Activated CD4-positive, alpha-beta T cell treated with anti-CD3 and anti-CD28 coated beads, Interleukin-2, amount 50 U/mL, for 48 hours (primary cell): ENCODE measurements around the gene MDFIC2.
"Not testable (repeated sequence)": the region's sequence is repeated elsewhere in the genome, so short reads cannot be mapped to it uniquely, and the experiment has no call there.

Experiments used
- DNase-seq, 2 experiments: peaks; one replicate each; pipeline ENCODE4 v3.0.0-alpha.2; 2020

The MDFIC2 gene

GRCh38 chr3:70312336-70312735 lies at the start of gene MDFIC2:
Gene MDFIC2 (minus strand): TSS chr3:70312638. CDS start chr3:70311973, 665 bp downstream.
- no peak for DNase-seq

GRCh38 chr3:70360979-70361760 lies 48.7 kb upstream of the MDFIC2 start:
- DNase-seq, result no peak

DNA sequence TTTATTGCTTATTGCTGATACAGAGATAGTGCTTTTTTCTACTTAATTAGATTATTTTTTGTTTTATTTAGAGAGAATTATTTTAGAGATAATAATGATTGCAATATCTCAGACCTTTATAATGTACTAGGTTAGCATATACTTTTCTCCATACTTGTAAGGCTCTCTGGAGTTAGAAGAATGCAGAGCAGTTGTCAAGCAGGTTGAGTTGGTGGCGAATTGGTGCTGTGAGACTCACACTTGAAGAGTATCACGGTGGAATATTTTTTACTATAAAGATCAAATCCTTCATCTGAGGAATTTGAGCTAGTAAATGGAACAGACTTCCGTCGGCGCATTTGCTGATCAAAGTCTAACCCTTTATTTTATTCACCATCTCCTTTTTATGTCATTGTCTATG lies 47.3 kb upstream of the MDFIC2 start:
- DNase-seq, result no peak

GRCh38 chr3:70358978-70359580 lies 46.6 kb upstream of the MDFIC2 start:
- DNase-seq, result no peak

DNA sequence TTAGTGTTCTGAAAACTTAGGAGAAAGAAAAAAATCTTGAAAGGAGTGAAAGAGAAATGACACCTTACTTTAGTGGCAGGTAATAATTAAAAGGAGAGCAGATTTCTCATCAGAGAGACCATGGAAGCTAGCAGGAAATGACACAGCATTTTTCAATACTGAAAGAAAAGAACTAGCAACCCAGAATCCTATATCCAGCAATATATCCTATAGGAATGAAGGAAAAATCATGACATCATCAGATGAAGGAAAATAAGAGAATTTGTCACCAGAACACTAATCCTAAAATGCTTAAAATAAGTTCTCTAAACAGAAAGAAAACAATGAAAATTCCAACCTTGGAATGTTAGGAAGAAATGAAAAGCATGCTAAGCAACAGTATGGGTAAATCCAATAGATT lies 39.8 kb upstream of the MDFIC2 start:
- DNase-seq, result no peak

GRCh38 chr3:70342149-70342548 lies 29.7 kb upstream of the MDFIC2 start:
- no peak for DNase-seq

- DNase-seq, result not testable (repeated sequence)
Observed at GRCh38 chr3:70336885-70337284, 24.4 kb upstream of the MDFIC2 start.

DNA sequence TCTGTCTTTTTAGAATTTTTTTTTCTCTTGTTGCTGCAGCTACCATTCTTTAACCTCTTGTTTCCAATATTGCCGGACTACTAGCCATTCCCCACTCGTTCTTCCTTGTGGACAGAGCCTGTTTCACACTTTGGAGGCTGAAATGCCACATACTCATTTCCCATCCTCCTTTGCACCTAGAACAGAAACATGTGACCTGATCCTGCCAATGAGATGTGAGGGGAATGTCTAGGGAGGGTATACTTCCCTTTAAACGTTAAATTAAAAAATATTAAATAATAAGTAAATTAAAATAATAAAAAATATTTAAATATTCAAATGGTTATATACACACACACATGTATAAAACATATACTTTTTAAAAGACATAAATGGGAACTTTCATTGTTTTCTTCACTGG lies 20.6 kb upstream of the MDFIC2 start:
- DNase-seq, result no peak

DNA sequence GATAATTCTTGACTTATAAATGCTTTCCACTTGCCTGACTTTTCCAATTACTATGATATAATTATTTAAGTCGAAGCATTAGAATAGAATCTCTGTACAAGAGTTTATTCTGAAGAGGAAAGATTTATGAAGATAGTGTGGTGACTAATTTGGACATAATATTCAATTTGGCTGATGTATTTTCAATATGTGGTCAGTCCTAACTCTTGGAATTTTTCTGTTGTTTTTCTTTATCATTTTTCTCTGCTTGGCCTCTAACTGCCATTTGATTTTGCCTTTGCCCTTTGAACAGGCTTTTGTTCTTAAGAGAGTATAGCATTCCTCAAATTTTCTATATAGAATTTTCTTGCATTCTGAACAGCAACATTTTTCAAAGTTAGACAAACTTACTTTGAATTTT lies 2.6 kb upstream of the MDFIC2 start:
- no peak for DNase-seq

DNA sequence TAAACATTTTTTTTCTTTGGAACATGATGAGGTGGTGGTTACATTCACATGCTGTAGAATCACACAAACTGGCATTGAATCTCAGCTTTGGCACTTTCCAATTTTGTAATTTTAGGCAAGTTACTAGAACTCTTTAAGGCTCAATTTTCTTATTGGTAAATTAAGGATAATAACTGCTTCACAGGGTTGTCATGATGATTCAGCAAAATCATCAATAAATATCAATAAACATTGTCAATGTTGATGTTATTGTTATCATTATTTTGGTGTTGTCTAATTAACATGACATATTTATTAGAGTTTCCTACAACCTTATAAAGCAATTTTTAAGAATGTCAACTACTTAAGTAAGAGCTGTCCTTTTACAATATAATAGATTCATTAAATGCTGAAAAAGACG lies 1.6 kb downstream of the MDFIC2 start:
- DNase-seq, result no peak

GRCh38 chr3:70309591-70309990 lies 2.8 kb downstream of the MDFIC2 start:
- DNase-seq, result no peak

GRCh38 chr3:70308760-70309159 lies 3.7 kb downstream of the MDFIC2 start:
- DNase-seq, result no peak

DNA sequence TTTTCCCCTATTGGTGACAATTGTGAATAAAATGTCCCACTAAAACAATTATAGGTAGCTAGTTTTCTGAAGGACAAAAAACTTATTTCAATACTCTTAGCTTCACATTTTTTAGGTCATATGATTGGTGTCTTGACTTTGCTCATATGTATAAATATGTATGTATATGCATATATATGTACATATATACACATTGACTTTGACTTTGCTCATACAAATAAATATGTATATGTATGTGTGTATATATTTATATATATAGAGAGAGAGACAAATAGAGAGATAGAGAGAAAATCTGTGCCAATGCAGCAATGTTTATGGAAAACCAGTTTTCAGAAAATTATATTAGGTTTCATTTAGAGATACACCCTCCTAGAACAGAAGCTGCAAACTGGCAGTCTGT lies 5.7 kb downstream of the MDFIC2 start:
- no peak for DNase-seq

GRCh38 chr3:70298385-70298784 lies 14.1 kb downstream of the MDFIC2 start:
- no peak for DNase-seq

DNA sequence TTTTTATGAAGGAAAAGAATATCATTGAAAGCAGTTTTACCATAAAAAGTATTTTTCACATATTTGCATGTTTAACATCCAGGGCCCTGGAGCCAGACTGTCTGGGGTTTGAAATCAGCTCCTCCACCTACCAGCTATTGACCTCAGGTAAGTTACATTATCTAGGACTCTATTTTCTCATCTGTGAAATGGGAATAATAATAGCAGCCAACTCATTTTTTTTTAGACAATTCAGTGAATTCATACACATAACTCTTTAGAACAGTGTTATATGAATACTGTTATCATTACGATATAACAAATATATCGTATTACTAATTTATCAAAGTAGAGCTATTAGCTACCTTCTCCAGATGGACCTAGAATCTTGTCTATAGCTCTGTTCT lies 21.3 kb downstream of the MDFIC2 start:
- no peak for DNase-seq

DNA sequence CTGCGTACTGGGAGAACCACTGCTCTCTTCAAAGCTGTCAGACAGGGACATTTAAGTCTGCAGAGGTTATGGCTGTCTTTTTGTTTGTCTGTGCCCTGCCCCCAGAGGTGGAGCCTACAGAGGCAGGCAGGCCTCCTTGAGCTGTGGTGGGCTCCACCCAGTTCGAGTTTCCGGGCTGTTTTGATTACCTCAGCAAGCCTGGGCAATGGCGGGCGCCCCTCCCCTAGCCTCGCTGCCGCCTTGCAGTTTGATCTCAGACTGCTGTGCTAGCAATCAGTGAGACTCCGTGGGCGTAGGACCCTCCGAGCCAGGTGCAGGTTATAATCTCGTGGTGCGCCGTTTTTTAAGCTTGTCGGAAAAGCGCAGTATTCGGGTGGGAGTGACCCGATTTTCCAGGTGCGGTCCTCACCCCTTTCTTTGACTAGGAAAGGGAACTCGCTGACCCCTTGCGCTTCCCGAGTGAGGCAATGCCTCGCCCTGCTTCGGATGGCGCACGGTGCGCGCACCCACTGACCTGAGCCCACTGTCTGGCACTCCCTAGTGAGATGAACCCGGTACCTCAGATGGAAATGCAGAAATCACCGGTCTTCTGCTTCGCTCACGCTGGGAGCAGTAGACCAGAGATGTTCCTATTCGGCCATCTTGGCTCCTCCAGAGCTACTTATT lies 21.9 kb downstream of the MDFIC2 start:
- DNase-seq, result not testable (repeated sequence)

DNA sequence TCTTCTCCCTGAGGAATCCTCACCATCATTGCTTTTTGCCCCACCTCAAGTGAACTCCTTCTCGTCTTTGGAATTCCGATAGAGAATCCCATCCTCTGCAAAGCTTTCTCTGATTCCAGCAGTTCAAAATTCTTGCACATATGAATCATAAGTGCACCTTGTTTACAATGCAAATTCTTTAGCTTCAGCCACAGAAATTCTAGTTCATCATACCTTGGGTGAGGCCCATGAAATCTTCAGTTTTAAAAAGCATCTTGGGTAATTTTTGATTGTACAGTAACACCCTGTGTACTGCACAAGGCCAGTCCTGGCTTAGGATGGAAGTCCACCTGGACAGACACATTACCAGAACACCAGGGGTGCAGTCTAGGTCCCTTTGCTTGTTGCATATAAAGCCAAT lies 30.8 kb downstream of the MDFIC2 start:
- no peak for DNase-seq

GRCh38 chr3:70277304-70277703 lies 35.1 kb downstream of the MDFIC2 start:
- no peak for DNase-seq

DNA sequence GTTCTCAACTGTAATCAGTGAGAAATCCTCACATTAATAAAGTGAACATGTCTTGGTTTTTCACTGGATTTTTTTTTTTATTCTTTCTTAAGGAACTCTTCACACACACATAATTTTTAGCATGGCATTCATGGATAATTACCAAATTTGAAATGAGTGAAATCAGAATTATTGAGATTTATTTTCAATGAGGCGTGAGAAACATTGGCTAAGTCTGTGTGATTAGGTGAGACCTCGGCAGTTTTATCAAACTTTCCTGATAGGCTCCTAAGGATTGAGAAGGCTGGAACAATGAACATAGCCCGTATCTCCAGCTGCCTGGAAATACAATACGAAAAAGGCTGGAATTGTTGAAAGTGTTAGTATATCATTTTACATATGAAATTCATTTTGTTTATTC lies 35.5 kb downstream of the MDFIC2 start:
- DNase-seq, result no peak

- DNase-seq, result no peak
Observed at GRCh38 chr3:70273492-70273891, 38.9 kb downstream of the MDFIC2 start.

GRCh38 chr3:70272798-70273197 lies 39.6 kb downstream of the MDFIC2 start:
- no peak for DNase-seq

GRCh38 chr3:70264122-70264780 lies 48.2 kb downstream of the MDFIC2 start:
- DNase-seq, result no peak

DNA sequence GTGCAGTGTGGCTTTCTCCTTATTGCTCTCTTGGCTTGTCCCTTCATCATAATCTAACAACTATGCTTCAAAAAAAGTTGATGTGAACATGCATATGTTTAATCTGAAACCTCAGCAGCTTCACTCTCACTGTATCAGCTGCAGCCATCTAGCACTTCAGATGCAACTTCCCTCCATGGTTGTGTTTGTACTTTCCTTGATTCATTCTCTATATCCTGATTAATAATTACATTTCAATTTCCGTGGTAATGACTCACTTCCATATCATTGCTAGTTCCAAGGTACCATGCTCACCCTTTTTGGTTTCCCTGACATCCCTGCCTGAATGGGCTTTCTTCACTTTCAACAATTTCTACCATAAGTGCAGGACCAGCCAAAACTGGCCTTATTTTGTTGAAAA lies 51.2 kb downstream of the MDFIC2 start:
- DNase-seq, result no peak

DNA sequence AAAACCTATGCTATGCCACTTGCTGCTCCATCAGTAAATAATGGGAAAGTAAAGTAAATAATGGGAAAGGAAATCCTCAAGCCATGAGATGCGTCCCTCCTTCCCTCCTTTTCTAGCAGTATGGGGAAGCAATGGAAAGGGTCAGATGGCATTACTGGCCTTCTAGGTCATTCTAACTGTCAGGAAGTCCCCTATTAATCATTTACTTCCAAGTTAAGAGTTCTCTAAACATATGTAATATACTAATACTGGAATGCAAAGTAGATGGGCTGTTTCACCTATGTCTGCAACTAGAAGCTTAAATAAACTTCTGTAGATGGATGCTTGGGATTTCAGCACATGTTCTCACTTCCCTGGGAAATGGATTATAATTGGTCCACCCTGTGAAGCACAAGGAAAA lies 55.9 kb downstream of the MDFIC2 start:
- DNase-seq, result no peak
